Endometrial microvascular endothelial cells (primary cell): ENCODE measurements around the gene SOCS7. TPM values are rescaled to one million over a fixed set of nuclear protein-coding genes. Genes with fewer than 3 reads are reported as not detected.

Experiments
- in situ Hi-C: cut with HindIII; loops from 2 replicates; pipeline ENCODE4 v1.10.0; 2017; ENCODE audit warnings: low sequenced_read_pairs, low pct_unique_long_range_greater_than_20kb; ENCODE audit errors: inconsistent ontology term
- total RNA-seq: library from RNA; depleted of rRNA; stranded (reverse); fragments of >200 nt; gene quantifications from one replicate; pipeline ENCODE4 v1.2.3, GENCODE V29; 2015; ENCODE audit errors: inconsistent ontology term

Gene SOCS7
- total RNA-seq, 1 donor from 2014 or later: 12.4 TPM

GRCh38 chr17:38357486-38358123 lies 6.0 kb downstream of the SOCS7 start:
- in situ Hi-C loops: no loop called here

DNA sequence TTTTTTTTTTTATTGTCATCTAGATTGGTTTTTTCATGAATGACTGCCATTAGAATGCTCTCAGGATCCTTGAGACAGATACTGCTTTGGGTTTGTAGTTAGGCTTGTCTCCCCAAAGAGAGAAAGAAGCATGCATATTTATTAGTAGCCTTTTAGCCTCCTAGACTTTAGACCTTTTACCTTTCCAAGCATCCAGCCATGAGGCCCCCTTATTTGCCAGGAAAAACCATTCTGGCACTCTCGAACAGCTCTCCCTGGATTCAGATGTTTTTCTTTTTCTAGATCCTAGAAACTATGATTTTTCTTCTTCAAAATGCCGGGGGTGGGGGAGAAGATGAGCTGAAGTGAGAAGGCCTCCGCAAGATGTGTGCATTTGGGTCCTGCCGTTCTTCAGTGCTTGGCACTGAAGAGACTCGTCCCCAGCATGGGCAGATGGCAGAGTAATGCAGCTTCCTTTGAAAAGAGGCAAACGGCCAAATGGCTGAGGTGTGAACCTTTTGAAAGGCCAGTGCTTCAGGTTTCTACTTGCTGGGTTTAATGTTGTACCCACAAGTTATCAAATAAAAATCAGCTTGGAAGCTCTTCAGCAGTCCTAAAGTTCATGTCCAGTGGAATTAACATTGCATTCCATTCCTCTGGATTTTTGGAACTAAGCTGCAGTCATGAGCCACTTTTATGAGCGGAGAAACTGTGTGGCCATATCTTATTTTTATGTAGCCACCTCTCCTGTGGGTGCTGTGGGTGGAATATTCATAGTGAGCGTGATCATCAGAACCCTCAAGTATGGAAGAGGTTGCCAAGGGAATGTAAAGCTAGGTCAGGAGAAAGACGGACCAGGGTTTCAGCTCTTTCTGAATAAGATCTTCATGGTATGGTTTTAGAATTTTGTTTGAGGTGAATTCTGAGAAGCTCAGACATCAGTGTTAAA lies 7.2 kb downstream of the SOCS7 start:
- in situ Hi-C loops: no loop called here

DNA sequence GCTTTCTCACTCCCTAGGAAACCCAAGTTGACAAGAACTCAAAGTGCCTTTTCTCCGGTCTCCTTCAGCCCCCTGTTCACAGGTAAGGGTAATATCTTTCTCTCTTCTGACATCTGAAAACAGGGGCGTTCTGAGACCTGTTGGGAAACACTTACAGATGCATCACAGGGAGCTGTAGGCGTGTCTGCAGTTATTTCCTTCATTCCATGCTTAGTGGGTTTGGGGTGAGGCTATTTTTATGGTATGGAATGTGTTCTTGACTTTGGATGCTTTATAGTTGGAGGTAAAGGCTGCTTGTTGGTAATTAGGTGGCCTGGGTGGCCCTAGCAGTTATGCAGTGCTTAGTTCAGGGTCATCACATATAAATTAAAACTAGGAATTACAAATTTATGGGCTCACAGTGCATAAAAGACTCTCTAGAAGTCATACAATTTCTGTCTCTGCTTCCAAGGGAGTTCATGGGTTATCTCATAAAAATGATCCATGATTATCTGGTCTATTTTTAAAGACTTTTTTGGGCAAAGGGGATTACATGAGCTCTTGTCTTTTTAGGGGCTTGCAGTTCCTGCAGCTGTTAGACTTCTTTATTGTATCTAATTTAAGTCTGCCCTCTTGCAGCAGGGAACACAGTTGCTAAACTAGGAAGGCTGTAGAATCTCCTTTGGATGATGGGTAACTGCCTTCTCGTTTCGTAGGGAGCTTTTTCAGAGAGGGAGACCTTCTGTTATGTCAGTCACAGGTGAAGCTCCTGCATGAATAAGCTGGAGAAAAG lies 10.2 kb downstream of the SOCS7 start:
- in situ Hi-C loops: no loop called here

DNA sequence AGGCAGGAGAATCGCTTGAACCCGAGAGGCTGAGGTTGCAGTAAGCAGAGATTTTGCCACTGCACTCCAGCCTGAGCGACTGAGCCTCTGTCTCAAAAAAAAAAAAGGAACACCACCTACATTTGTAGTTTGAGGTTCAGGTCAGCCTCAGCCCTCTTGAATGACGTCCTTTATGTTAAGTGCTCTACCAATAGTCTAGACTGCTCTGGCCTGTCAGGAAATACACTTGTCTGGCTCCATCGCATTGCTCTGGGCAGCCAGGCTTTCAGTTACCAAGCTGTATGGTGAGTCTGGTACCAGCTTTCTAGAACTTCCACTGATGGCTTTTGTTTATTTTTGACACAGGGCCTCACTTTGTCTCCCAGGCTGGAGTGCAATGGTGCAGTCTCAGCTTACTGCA lies 11.4 kb downstream of the SOCS7 start:
- in situ Hi-C loops: no loop called here

- in situ Hi-C loops: no loop called here
Observed at GRCh38 chr17:38364741-38365140, 13.1 kb downstream of the SOCS7 start.

GRCh38 chr17:38369124-38369886 lies 17.7 kb downstream of the SOCS7 start:
- in situ Hi-C loops: no loop called here

- in situ Hi-C loops: no loop called here
Observed at GRCh38 chr17:38379448-38379847, 27.8 kb downstream of the SOCS7 start.

DNA sequence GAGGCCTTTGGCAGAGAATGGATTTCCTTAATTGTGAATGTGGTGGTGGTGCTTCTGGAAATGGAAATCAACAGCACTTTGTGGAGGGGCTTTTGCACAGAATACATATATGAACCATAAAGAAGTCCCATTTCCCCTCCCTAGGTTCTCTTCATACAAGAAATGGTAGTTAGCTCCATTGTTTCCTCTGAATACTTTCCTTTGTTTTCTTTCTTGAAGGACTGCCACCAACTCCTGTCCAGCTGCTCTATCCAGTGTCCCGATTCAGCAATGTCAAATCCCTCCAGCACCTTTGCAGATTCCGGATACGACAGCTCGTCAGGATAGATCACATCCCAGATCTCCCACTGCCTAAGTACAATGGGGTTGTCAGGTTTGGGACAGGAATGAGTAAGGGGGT lies 43.4 kb downstream of the SOCS7 start:
- in situ Hi-C loops: no loop called here

- in situ Hi-C loops: no loop called here
Observed at GRCh38 chr17:38397227-38397626, 45.6 kb downstream of the SOCS7 start.

GRCh38 chr17:38400286-38400685 lies 48.6 kb downstream of the SOCS7 start:
- in situ Hi-C loops: no loop called here

GRCh38 chr17:38401459-38401858 lies 49.8 kb downstream of the SOCS7 start:
- in situ Hi-C loops: no loop called here

- in situ Hi-C loops: no loop called here
Observed at GRCh38 chr17:38402897-38403296, 51.3 kb downstream of the SOCS7 start.

- in situ Hi-C loops: no loop called here
Observed at GRCh38 chr17:38403491-38403890, 51.8 kb downstream of the SOCS7 start.

- in situ Hi-C loops: no loop called here
Observed at GRCh38 chr17:38404174-38404943, 52.7 kb downstream of the SOCS7 start.

DNA sequence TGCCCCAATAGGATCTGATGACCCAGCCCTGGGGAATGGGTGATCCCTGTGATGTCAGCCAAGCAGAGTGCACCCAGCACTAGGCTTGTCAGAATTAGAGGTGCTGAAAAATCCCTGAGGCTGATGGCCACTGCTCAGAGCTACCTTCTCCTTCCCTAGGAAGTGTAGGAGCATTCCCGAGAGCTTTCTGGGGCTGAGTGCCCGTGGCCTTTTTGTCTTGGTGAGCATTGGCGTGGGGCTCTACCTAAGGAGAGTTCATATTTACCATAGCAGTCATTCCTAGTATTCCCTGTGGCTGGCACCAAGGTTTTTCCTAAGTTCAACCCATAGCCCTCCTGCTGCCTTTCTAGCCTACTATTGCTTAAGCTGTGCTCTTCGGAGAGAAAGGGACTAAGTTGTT lies 54.0 kb downstream of the SOCS7 start:
- in situ Hi-C loops: no loop called here

DNA sequence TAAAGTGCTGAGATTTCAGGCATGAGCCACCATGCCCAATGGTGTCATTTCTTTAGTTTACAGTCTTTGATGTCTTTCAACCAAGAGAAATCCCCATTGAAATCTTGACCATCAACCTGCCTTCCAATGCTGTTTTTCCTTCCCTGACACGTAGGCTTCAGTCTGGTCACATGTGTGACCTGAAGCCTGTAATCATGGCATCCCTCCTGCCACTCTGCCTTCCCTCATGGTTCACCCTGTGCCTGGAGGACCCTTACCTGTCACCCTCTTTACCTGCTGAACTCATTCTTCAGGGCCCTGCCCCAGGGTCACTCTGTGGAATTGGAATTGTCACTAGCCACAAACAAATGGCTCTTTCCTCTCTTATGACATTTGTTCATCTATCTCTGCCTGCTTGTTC lies 58.6 kb downstream of the SOCS7 start:
- in situ Hi-C loops: no loop called here

GRCh38 chr17:38415250-38416194 lies 63.9 kb downstream of the SOCS7 start:
- in situ Hi-C loops: no loop called here
